Neuronal stem cell (in vitro differentiated cells): ENCODE results near the gene CANX.

Source experiments
- DNase-seq: peaks from one replicate; pipeline ENCODE4 v3.0.0-alpha.2; 2013; ENCODE audit warnings: low spot score
- H2AFZ ChIP-seq: one replicate; pipeline ENCODE4 v1.6.1; 2013; ENCODE audit warnings: mild to moderate bottlenecking, low read length, inconsistent platforms
- H2AK5ac ChIP-seq: 2 replicates; pipeline ENCODE4 v1.6.1; 2013; ENCODE audit warnings: low read depth, mild to moderate bottlenecking, inconsistent platforms, low read length, moderate library complexity, mixed read lengths
- H2BK120ac ChIP-seq: 2 replicates; pipeline ENCODE4 v1.6.1; 2013; ENCODE audit warnings: low read depth, mild to moderate bottlenecking, inconsistent platforms, low read length, moderate library complexity, mixed read lengths
- H2BK12ac ChIP-seq: one replicate; pipeline ENCODE4 v1.6.1; 2013; ENCODE audit warnings: low read length, inconsistent platforms
- H2BK15ac ChIP-seq: 2 replicates; pipeline ENCODE4 v1.6.1; 2013; ENCODE audit warnings: mild to moderate bottlenecking, low read length, inconsistent platforms, mixed read lengths
- H2BK5ac ChIP-seq: one replicate; pipeline ENCODE4 v1.6.1; 2013; ENCODE audit warnings: inconsistent platforms, mild to moderate bottlenecking, low read length, moderate library complexity
- H3K14ac ChIP-seq: one replicate; pipeline ENCODE4 v1.6.1; 2013; ENCODE audit warnings: low read length, inconsistent platforms
- H3K18ac ChIP-seq: 2 replicates; pipeline ENCODE4 v1.6.1; 2013; ENCODE audit warnings: low read length, inconsistent platforms
- H3K23ac ChIP-seq: 2 replicates; pipeline ENCODE4 v1.6.1; 2013; ENCODE audit warnings: low read depth, mild to moderate bottlenecking, mixed read lengths, low read length, inconsistent platforms; ENCODE audit not compliant: poor library complexity
- H3K27ac ChIP-seq: replicated peaks from 3 replicates; pipeline ENCODE4 v1.5.1; 2013; ENCODE audit warnings: low read length, inconsistent platforms
- H3K27me3 ChIP-seq, 3 experiments: 2 replicates each; pipeline ENCODE4 v1.6.1; 2013; ENCODE audit warnings: low read length in 3 of 3, mild to moderate bottlenecking in 2 of 3, inconsistent platforms in 1 of 3, low read depth in 1 of 3, mixed read lengths in 1 of 3, moderate library complexity in 1 of 3; ENCODE audit not compliant: control insufficient read depth in 3 of 3, insufficient read depth in 3 of 3
- H3K36me3 ChIP-seq, 2 donors: replicated peaks in 1 of 2; 2 replicates each; pipeline ENCODE4 v1.6.1; 2013; ENCODE audit warnings: low read length in 2 of 2; ENCODE audit not compliant: control insufficient read depth in 2 of 2, insufficient read depth in 2 of 2
- H3K4ac ChIP-seq: 2 replicates; pipeline ENCODE4 v1.6.1; 2013; ENCODE audit warnings: inconsistent platforms, mild to moderate bottlenecking, low read length, moderate library complexity
- H3K4me1 ChIP-seq, 2 donors: 1 replicate in 1 of 2; 2 replicates in 1 of 2; pipeline ENCODE4 v1.6.1; 2013; ENCODE audit warnings: low read length in 2 of 2, low read depth in 1 of 2; ENCODE audit not compliant: control insufficient read depth in 2 of 2, insufficient read depth in 1 of 2
- H3K4me2 ChIP-seq: one replicate; pipeline ENCODE4 v1.6.1; 2013; ENCODE audit warnings: mild to moderate bottlenecking, low read length, inconsistent platforms; ENCODE audit not compliant: insufficient read depth, poor library complexity, severe bottlenecking
- H3K4me3 ChIP-seq, 2 donors: 2 replicates each; pipeline ENCODE4 v1.5.1; 2013; ENCODE audit warnings: low read length in 2 of 2, mild to moderate bottlenecking in 2 of 2, inconsistent platforms in 1 of 2, moderate library complexity in 1 of 2
- H3K79me1 ChIP-seq: one replicate; pipeline ENCODE4 v1.6.1; 2013; ENCODE audit warnings: low read depth, mild to moderate bottlenecking, inconsistent platforms, low read length, moderate library complexity
- H3K9ac ChIP-seq: one replicate; pipeline ENCODE4 v1.6.1; 2013; ENCODE audit warnings: mild to moderate bottlenecking, low read depth, low read length, inconsistent platforms; ENCODE audit not compliant: poor library complexity
- H3K9me3 ChIP-seq, 2 donors: replicated peaks in 1 of 2; 2 replicates each; pipeline versions ENCODE3 to v1.6.1; 2013; ENCODE audit warnings: low read length in 2 of 2, mild to moderate bottlenecking in 2 of 2, inconsistent platforms in 1 of 2, low read depth in 1 of 2, mixed read lengths in 1 of 2, moderate library complexity in 1 of 2; ENCODE audit not compliant: control insufficient read depth in 2 of 2, insufficient read depth in 1 of 2
- H4K8ac ChIP-seq: one replicate; pipeline ENCODE4 v1.6.1; 2013; ENCODE audit warnings: low read depth, mild to moderate bottlenecking, inconsistent platforms, low read length, moderate library complexity
- H4K91ac ChIP-seq: one replicate; pipeline ENCODE4 v1.6.1; 2013; ENCODE audit warnings: low read length, low read depth, mild to moderate bottlenecking, inconsistent platforms; ENCODE audit not compliant: poor library complexity
- WGBS, 2 donors: extraction: QIAGEN DNeasy Blood & Tissue Kit; methylation state at CpG; one replicate each; pipeline ENCODE4 v1.1.7; 2013; ENCODE audit warnings: missing lambda C conversion rate in 2 of 2, mixed read lengths in 1 of 2; ENCODE audit not compliant: insufficient read length in 2 of 2, insufficient replicate concordance in 1 of 2; ENCODE audit errors: extremely low coverage in 2 of 2; 5-methylcytosine and 5-hydroxymethylcytosine counted together

The CANX gene

GRCh38 chr5:179762079-179762780 is 63.5 kb downstream of the CANX start:
- H2AK5ac ChIP-seq, result no peak overlapping the region
- peak overlapping the region; percentile 6 for H3K27ac ChIP-seq
- no peaks in the 10 kb centered on the region for H3K27me3 ChIP-seq
- H3K36me3 ChIP-seq, result peaks cover 19 to 41% of the 10 kb centered on the region in 2 donors
- no peak overlapping the region for H3K4ac ChIP-seq
- WGBS, 2 donors, result no CpG with 5 or more reads among the region's 10 CpGs
- H4K8ac ChIP-seq, result no peak overlapping the region
- H2BK12ac ChIP-seq, result no peak overlapping the region
- no peak overlapping the region for H3K9ac ChIP-seq
- H3K9me3 ChIP-seq, result no peaks in the 10 kb centered on the region
- no peak overlapping the region for H3K4me3 ChIP-seq
- peaks cover 17% of the 10 kb centered on the region for H3K79me1 ChIP-seq
- H2AFZ ChIP-seq, result no peak overlapping the region
- H3K23ac ChIP-seq, result no peak overlapping the region
- no peak for DNase-seq
- peaks cover 2 to 34% of the 10 kb centered on the region in 2 donors for H3K4me1 ChIP-seq
- no peak overlapping the region for H4K91ac ChIP-seq
- no peak overlapping the region for H3K14ac ChIP-seq
- H2BK120ac ChIP-seq, result no peak overlapping the region
- no peak overlapping the region for H2BK5ac ChIP-seq
- H2BK15ac ChIP-seq, result no peak overlapping the region
- H3K4me2 ChIP-seq, result no peak overlapping the region
- no peak overlapping the region for H3K18ac ChIP-seq

GRCh38 chr5:179762781-179763176 is 64.0 kb downstream of the CANX start:
- H3K4ac ChIP-seq, result no peak overlapping the region
- H3K9ac ChIP-seq, result no peak overlapping the region
- no peak overlapping the region for H2BK12ac ChIP-seq
- no peak overlapping the region for H3K4me2 ChIP-seq
- WGBS, 2 donors, result no CpG with 5 or more reads among the region's 3 CpGs
- H3K27me3 ChIP-seq, result no peaks in the 10 kb centered on the region
- H2AFZ ChIP-seq, result no peak overlapping the region
- no peak overlapping the region for H3K4me3 ChIP-seq
- no peak overlapping the region for H2AK5ac ChIP-seq
- H2BK120ac ChIP-seq, result no peak overlapping the region
- no peak overlapping the region for H2BK15ac ChIP-seq
- peaks cover 21 to 46% of the 10 kb centered on the region in 2 donors for H3K36me3 ChIP-seq
- H3K23ac ChIP-seq, result no peak overlapping the region
- DNase-seq, result no peak
- H3K4me1 ChIP-seq, result peaks cover 2 to 34% of the 10 kb centered on the region in 2 donors
- H3K18ac ChIP-seq, result no peak overlapping the region
- H3K14ac ChIP-seq, result no peak overlapping the region
- H3K27ac ChIP-seq, result peak overlapping the region; percentile 6
- no peaks in the 10 kb centered on the region for H3K9me3 ChIP-seq
- H3K79me1 ChIP-seq, result peaks cover 17% of the 10 kb centered on the region
- no peak overlapping the region for H4K91ac ChIP-seq
- no peak overlapping the region for H2BK5ac ChIP-seq
- H4K8ac ChIP-seq, result no peak overlapping the region

- DNase-seq, result peak; percentile 51
These were observed 64.6 kb downstream of the CANX start for GRCh38 chr5:179763215-179763945.

GRCh38 chr5:179764056-179764455 is 65.3 kb downstream of the CANX start:
- Histone ChIP-seq H3K23ac (no peak overlapping the region), H2BK120ac (no peak overlapping the region), H4K8ac (no peak overlapping the region), H2BK12ac (no peak overlapping the region), H4K91ac (no peak overlapping the region), H3K14ac (no peak overlapping the region), H3K4me1 (peaks cover 2 to 34% of the 10 kb centered on the region in 2 donors), H3K4ac (no peak overlapping the region), H3K79me1 (peaks cover 17% of the 10 kb centered on the region), H2BK15ac (no peak overlapping the region), H3K36me3 (peaks cover 26 to 52% of the 10 kb centered on the region in 2 donors), H3K9me3 (no peaks in the 10 kb centered on the region), H3K4me2 (no peak overlapping the region), H3K9ac (peak overlapping the region; percentile 26), H2AK5ac (no peak overlapping the region), H2AFZ (no peak overlapping the region), H3K4me3 (no peak overlapping the region), H3K27ac (no peak overlapping the region), H2BK5ac (no peak overlapping the region), H3K18ac (no peak overlapping the region), H3K27me3 (no peaks in the 10 kb centered on the region)
- no peak for DNase-seq
- WGBS, 2 donors, result no CpG with 5 or more reads among the region's 8 CpGs

More at GRCh38 chr5:179763215-179763945, 64.6 kb downstream of the CANX start:
- Histone ChIP-seq H3K79me1 (peaks cover 17% of the 10 kb centered on the region), H3K23ac (no peak overlapping the region), H2AK5ac (no peak overlapping the region), H2BK120ac (no peak overlapping the region), H4K91ac (no peak overlapping the region), H3K14ac (no peak overlapping the region), H3K4me1 (peaks cover 2 to 34% of the 10 kb centered on the region in 2 donors), H3K4ac (no peak overlapping the region), H2BK15ac (no peak overlapping the region), H3K36me3 (peaks cover 22 to 48% of the 10 kb centered on the region in 2 donors), H3K27ac (no peak overlapping the region), H2BK12ac (no peak overlapping the region), H2AFZ (no peak overlapping the region), H4K8ac (no peak overlapping the region), H2BK5ac (no peak overlapping the region), H3K9ac (no peak overlapping the region), H3K4me3 (no peak overlapping the region), H3K27me3 (no peaks in the 10 kb centered on the region), H3K9me3 (no peaks in the 10 kb centered on the region), H3K4me2 (no peak overlapping the region), H3K18ac (peak overlapping the region; percentile 35)
- WGBS, 2 donors, result no CpG with 5 or more reads among the region's 10 CpGs
